Smooth muscle cell of the umbilical artery (primary cell): ENCODE data around the gene OR6A2. TPM values are rescaled to one million over a fixed set of nuclear protein-coding genes. Genes with fewer than 3 reads are reported as not detected.

ENCODE experiments used
- total RNA-seq: library from RNA; depleted of rRNA; stranded (reverse); fragments of >200 nt; gene quantifications from 2 replicates; pipeline ENCODE4 v1.2.3, GENCODE V29; 2014

OR6A2 gene
- total RNA-seq, result 0.30 and 1.2 TPM in 2 replicates

DNA sequence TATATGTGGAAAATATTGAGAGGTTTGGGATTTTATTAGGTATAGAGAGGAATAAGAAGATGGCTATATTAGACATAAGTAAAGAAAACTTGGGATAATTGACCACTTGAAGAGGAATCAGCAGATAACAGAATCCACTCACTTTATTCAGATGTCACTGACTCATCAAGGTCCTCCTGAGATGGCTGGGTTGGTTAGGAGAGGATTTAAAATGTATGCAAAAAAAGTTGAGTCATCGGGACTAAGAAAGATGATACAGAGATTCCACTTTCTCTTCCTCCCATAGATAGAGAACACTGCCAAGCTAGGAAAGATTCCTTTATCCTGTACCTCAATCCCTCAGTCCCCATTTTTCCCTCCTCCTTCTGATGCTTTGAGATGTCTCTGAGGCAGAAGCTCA is at the start of gene OR6A2:
TSS of gene OR6A2 (minus strand) at position 288 of the 400 bp plus-strand sequence. CDS start 3,981 bp downstream, outside the sequence.

DNA sequence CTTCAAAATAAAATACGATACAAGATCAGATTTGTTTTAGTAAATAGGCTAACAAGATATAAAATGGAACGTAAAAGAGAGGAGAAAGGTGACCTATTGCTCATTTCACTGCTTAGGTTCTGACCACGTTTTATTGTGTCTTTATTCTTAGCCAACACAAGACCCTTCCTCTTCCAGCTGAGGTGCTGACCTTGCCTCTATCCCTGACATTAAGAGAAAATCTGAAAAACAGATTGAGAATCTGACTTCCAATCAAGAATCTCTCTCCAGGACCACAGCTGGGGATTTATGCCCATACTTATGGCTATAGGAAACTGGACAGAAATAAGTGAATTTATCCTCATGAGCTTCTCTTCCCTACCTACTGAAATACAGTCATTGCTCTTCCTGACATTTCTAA is 45.9 kb upstream of the OR6A2 start, which contains the start of gene OR10A5:
TSS of gene OR10A5 (plus strand) at position 301 of the 400 bp plus-strand sequence. CDS start at position 301, 0 bp downstream.

DNA sequence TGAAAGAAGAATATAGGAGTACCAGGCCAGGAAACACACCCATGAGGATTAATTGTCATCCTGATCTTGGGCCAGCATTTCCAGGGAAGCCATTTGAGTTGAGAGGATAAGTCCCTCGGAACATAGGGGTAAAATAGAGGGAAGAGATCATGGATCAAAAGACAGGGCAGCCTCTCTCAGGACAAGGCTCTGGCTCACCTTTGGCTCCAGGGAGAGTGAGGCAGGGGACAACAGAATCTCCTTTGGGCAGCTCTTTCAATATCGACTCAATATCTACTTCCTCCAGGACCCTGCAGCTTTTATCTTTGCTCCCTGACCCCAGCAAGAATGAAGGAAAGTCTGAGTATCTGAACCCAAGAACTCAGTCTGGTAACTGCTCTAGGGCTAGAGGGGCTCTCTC is 16.8 kb downstream of the OR6A2 start, which contains the start of gene OR2AG1:
TSS of gene OR2AG1 (plus strand) at position 301 of the 400 bp plus-strand sequence. CDS start 2,018 bp downstream, outside the sequence.

DNA sequence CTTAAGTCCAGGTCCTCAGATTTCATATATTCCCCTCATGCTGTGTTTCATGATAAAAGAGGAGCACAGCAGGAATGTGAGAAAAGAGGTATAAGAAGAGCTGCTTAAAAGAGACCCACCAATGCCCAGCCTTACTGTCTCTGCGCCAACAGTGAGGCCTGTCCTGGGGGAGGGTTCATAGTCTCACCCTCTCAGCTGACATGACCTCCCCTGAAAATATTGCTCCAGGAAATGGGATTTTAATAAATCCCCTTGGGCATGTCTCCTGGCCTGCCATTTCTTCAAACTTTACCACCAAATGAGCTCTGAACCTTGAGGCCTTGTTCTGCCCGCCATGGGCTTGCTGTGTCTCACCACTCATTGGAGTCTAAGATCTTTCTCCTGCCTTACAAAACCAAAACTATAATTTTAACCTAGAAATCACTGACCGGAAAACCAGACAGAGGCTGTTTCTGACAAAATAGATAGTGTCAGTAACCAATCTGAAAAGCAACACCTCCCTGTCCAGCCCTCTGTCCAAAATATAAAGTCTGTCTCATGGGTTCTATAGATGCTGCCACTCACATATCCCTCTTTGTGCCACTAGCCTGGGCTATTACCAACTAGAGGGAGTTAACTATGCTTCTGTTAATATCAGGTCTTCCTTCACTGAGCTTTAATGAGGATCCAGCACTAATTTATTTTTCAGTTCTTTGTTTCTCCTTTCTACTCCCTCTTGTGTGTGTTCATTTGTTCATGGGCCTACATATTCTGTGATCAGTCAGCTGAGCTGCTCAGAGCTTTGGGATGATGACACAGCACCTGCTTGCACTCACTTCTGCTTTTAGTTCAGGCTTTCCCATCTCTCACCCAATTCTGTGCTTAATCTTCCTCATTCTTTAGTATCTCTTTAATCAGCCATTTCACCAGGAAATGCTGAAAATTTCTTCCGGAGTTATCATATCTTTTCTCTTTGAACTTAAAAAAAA is 27.3 kb downstream of the OR6A2 start, which contains the start of gene OR2AG2:
TSS of gene OR2AG2 (minus strand) at position 51 of the 968 bp plus-strand sequence. CDS start 3,019 bp downstream, outside the sequence.

Other genes with a start within 250 kb of the OR6A2 start
- gene RRP8, start 196.1 kb downstream of the OR6A2 start, total RNA-seq, result 11.9 and 16.4 TPM in 2 replicates
- 176 and 244 TPM in 2 replicates for gene ILK, start 195.9 kb downstream of the OR6A2 start, total RNA-seq
- 46.1 and 51.1 TPM in 2 replicates for gene TAF10, start 187.5 kb downstream of the OR6A2 start, total RNA-seq
- 124 and 159 TPM in 2 replicates for gene TPP1, start 180.3 kb downstream of the OR6A2 start, total RNA-seq
- 4.4 and 10.4 TPM in 2 replicates for gene DCHS1, start 143.9 kb downstream of the OR6A2 start, total RNA-seq
- 37.0 and 63.2 TPM in 2 replicates for gene MRPL17, start 116.3 kb downstream of the OR6A2 start, total RNA-seq
- 0.28 TPM in 1 of 2 replicates, not detected in the other for gene OR2AG2, start 27.7 kb downstream of the OR6A2 start, total RNA-seq
- gene OR2AG1, start 16.7 kb downstream of the OR6A2 start, total RNA-seq, result not detected in 2 replicates
- gene OR10A5, start 46.0 kb upstream of the OR6A2 start, total RNA-seq, result not detected in 2 replicates
- not detected in 2 replicates for gene OR10A2, start 63.4 kb upstream of the OR6A2 start, total RNA-seq
- gene OR10A4, start 76.9 kb upstream of the OR6A2 start, total RNA-seq, result not detected in 2 replicates
- gene OR2D2, start 92.8 kb upstream of the OR6A2 start, total RNA-seq, result 0.78 TPM in 1 of 2 replicates, not detected in the other
- not detected in 2 replicates for gene OR2D3, start 121.3 kb upstream of the OR6A2 start, total RNA-seq
- gene ZNF215, start 126.7 kb upstream of the OR6A2 start, total RNA-seq, result 3.3 and 6.1 TPM in 2 replicates
- gene ZNF214, start 220.7 kb upstream of the OR6A2 start, total RNA-seq, result 2.8 and 4.2 TPM in 2 replicates
- 0.18 TPM in 1 of 2 replicates, not detected in the other for gene NLRP14, start 220.8 kb upstream of the OR6A2 start, total RNA-seq